Right lobe of liver (tissue), 4 donors: Measurements from ENCODE around the gene VDR.

Experiments used
- POLR2A ChIP-seq: fragments of 450-650 bp; IDR thresholded peaks from one replicate; pipeline ENCODE4 v1.6.1; 2017; ENCODE audit warnings: antibody characterized with exemption, mild to moderate bottlenecking
- TF ChIP-seq, protein P1 (sequence below), 4 donors: fragments of 200-600 bp in 3 of 4; fragments of 450-650 bp in 1 of 4; IDR thresholded peaks; one replicate each; pipeline versions ENCODE4 v1.5.1 to v1.8.0; 2016 to 2022; ENCODE audit warnings: antibody characterized with exemption in 4 of 4, mild to moderate bottlenecking in 2 of 4
- donor health status: DM: no; HTN: no; CAD: no.
- donor health status: DM: no; HTN: no; CAD: no.
- donor health status: DM: no; HTN: yes; CAD: no.

DNA sequence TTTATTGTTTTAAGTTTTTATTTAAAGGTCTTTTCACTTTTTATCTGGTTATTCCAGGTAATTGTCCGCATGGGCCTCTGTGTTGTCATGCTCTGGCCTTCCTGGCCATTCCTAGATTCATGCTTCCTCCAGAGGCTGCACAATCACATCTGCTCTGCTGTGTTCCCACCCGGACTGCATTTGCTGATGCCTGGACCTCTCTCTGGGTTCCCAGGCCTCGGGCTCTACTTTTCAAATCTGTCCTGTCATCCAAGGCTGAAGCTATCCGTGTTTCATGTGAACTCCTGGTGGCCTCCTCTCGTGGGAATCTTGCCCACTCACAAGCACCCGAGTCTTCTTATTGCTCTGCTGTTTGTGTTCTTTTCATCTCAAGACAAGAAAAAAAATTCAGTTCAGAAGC, 16.1 kb upstream of the VDR start:
- TF ChIP-seq, protein P1, sequence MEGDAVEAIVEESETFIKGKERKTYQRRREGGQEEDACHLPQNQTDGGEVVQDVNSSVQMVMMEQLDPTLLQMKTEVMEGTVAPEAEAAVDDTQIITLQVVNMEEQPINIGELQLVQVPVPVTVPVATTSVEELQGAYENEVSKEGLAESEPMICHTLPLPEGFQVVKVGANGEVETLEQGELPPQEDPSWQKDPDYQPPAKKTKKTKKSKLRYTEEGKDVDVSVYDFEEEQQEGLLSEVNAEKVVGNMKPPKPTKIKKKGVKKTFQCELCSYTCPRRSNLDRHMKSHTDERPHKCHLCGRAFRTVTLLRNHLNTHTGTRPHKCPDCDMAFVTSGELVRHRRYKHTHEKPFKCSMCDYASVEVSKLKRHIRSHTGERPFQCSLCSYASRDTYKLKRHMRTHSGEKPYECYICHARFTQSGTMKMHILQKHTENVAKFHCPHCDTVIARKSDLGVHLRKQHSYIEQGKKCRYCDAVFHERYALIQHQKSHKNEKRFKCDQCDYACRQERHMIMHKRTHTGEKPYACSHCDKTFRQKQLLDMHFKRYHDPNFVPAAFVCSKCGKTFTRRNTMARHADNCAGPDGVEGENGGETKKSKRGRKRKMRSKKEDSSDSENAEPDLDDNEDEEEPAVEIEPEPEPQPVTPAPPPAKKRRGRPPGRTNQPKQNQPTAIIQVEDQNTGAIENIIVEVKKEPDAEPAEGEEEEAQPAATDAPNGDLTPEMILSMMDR (IDR thresholded peaks at IDR 0.05): no peak
- TF ChIP-seq POLR2A: no peak
